Inflammatory macrophage treated with lipopolysaccharide for 1 hour (primary cell): Measurements from ENCODE around the gene OR51B4.

Source experiments
- DNase-seq, 2 donors: peaks; one replicate each; pipeline ENCODE4 v3.0.0-alpha.2; 2020 to 2022

OR51B4 gene

GRCh38 chr11:5293028-5293427, 8.7 kb downstream of the OR51B4 start:
- no peak for DNase-seq

DNA sequence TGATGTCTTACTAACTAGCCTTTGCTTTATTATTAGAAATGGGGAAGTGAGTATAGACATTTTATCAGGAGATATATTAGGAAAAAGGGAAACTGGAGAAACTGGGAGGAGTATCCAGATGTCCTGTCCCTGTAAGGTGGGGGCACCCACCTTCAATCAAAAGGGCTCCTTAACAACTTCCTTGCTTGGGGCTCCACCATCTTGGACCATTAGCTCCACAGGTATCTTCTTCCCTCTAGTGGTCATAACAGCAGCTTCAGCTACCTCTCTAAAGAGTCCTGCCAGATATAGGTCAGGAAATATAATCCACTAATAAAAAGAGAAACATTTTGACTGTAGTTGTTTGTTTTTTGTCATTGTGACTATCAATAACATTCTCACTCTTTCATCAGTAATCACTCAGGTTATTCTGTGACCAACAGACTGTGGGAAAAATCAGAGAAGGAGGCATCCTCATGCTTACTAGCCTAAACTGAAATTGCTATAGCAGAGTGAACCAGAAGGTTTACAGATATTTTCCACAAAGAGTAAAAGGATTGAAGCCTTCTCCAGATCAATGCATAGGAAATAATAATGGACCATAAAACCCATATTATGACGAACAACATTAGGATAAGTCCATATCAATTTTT, 10.4 kb downstream of the OR51B4 start:
- peak; percentile 2 to 12 for DNase-seq

GRCh38 chr11:5290106-5290505, 11.6 kb downstream of the OR51B4 start:
- DNase-seq = no peak

DNA sequence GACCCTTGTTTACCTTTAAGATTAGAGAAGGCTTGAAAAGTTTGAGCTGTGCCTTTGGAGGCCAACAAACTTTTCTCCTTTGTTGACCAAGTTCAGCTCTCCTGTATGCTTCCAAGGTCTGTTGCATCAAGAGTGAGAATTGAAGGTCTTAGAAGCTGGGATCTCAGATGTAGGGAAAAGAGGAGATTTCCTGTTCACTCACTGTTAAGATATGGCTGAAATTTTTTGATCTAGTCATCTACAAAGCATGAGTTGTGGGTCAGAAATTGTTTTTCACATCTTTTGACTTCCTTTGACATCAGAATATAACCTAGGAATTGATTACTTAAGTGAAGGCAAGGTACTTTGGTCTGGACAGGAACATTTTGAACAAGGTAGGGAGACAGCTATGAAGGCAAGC, 12.1 kb downstream of the OR51B4 start:
- DNase-seq = no peak

- DNase-seq = no peak
These were observed 12.7 kb downstream of the OR51B4 start for GRCh38 chr11:5288906-5289550.

- no peak for DNase-seq
These were observed 13.4 kb downstream of the OR51B4 start for GRCh38 chr11:5288108-5288905.

GRCh38 chr11:5286901-5287300, 14.8 kb downstream of the OR51B4 start:
- DNase-seq = no peak

DNA sequence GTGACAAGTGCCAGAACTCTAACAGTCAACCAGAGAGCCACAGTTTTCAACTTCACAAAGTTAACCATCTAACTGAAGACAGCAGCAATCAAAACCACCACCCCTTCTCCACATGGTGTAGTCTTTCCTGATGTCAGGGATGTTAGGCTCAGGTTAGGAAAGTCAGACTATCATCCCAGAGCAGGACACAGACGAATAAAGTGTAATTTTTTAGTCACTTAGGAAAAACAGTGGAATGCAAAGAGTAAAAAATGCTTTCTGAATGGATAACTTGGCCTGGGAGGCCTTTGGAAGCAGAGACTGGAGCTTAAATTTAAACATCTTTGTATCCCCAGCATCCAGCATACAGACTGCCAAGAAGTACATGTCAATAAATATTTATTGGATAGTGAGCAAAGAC, 15.4 kb downstream of the OR51B4 start:
- DNase-seq = no peak

DNA sequence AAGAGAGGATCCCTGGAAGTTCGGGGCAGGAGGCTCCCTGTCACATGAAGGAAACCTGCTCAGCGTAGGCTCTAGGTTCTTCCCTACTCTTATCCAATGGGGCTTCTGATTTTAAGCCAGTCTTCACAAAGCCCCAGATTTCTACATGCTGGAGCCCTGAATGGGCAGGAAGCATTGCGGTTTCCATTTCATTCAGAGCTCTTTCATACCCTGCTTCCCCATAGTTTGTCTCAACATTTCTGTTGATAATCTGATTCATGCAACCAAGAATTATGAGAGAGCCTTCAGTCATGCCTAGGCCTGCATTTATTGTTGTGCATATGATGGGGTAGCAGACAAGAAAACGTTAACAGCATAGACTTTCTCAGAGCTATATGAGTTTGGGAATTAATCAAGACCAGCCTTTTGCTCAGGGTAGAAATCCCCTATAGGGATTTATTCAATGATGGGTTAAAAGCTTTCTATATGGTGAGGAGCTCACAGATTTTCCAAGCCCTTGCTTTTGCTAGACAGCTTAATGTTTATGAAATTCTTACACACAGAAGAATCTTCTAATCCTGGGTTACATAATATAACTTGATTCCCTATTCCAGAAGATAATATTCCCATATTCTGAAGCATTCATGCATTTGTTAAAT, 15.9 kb downstream of the OR51B4 start:
- no peak for DNase-seq

GRCh38 chr11:5284637-5285036, 17.1 kb downstream of the OR51B4 start:
- no peak for DNase-seq

GRCh38 chr11:5283882-5284281, 17.9 kb downstream of the OR51B4 start:
- no peak for DNase-seq

DNA sequence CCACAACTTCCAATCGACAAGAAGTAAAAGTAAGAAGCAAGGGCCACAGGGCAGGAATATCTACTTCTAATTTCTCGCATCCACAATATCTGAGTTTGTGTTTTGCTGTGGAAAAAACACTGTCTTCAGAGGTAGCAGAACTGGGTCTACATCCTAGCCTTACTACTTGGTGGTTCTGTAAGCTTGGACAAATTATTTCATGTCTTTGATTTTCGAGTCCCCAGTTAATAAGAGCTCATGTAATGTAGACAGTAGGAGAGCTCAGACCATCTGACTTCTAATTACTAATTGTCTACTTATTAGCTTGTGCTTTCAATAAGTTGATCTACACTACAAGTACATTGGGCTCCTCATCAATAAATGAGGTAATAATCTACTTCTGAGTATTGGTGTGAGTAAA, 18.7 kb downstream of the OR51B4 start:
- no peak for DNase-seq

DNA sequence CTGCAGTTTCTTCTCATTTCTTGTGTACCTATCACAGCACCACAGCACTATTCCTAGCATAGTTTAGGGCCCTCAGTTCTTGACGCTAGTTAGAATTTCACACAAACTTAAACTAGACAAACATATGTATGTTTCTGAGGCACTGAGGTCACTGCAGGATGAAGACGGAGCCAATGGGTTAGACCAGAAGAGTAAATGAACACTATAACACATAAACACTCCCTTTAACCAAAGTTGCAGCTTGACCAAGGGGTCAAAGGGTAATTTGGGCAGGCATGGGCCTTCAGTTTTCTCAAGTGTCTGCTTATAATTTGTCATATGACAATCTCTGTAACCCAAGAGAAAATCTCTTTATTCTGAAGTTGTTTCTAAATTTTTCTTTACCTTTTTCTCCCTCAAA, 19.1 kb downstream of the OR51B4 start:
- DNase-seq = no peak

GRCh38 chr11:5281596-5281995, 20.1 kb downstream of the OR51B4 start:
- no peak for DNase-seq

GRCh38 chr11:5280582-5281102, 21.1 kb downstream of the OR51B4 start:
- DNase-seq = peak; percentile 66 to 67

GRCh38 chr11:5279471-5280090, 22.2 kb downstream of the OR51B4 start:
- DNase-seq = no peak

DNA sequence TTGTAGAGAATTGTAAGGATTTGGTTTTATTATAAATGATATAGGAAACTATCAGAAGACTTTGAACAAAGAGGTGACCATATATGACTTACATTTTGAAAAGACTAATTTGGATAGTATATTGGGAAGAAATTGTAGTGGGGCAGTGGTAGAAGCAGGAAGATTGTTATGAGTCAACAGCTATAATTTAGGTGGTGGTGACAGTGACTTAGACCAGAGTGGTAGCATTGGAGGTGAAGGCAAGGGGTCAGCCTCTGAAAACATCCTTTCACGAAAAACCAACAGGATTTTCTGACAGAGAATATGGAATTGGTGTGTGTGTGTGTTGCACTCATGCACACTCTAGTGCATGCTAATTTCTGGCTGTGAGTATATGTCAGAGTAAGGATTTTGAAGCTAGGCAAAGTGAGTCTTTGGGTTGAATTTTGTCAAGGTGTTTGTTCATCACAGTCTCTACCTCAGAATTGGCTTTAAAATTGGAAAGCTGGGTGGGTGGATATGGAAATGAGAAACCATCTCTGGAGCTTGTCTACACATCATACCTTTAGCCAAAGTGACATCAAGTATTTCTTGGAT, 23.9 kb downstream of the OR51B4 start:
- no peak for DNase-seq

DNA sequence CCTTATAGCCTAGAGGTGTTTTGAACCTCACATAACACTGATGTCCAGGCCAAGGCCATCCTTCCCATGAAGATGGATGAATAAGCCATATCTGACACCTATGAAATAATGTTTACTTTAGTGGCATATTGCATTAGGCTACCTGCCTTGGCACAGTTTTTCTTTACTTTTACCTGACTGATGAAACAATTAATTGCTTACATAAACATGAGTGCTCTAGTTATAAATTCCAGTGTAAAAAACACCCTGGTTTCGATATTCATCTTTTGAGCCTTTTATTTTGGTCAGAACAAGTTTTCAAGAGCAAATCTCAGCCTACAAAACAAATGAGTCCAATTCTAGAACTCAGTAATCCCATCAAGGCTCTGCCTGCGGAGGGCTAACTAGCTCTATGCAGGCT, 25.0 kb downstream of the OR51B4 start:
- no peak for DNase-seq

DNA sequence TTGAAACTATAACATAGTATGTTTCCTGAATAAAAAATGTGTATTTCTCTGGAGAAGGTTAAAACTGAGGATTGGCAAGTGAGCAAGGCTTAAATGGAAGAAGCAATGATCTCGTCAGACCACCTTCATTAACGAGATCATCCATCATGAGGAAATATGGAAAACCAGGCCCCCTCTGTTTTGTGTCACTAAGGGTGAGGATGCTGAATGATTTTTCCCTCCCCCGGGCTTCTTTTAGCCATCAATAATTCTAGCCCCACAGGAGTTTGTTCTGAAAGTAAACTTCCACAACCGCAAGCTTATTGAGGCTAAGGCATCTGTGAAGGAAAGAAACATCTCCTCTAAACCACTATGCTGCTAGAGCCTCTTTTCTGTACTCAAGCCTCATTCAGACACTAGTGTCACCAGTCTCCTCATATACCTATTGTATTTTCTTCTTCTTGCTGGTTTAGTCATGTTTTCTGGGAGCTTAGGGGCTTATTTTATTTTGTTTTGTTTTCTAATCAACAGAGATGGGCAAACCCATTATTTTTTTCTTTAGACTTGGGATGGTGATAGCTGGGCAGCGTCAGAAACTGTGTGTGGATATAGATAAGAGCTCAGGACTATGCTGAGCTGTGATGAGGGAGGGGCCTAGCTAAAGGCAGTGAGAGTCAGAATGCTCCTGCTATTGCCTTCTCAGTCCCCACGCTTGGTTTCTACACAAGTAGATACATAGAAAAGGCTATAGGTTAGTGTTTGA, 26.2 kb downstream of the OR51B4 start:
- DNase-seq = no peak

DNA sequence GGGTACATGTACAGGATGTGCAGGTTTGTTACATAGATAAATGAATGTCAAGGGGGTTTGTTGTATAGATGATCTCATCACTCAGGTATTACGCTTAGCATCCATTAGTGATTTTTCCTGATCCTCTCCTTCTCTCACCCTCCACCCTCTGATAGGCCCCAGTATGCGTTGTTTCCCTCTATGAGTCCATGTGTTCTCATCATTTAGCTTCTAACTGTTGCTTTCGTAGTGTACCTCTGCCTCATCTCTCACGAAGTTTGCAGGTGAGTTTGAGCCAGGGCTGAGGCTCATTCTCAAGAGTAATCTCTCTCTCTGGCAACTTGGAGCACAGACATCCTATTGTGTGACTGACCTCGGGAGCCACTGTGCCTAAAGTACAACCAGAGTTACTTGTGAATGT, 27.4 kb downstream of the OR51B4 start:
- DNase-seq = no peak

GRCh38 chr11:5272395-5273017, 29.2 kb downstream of the OR51B4 start:
- DNase-seq = no peak
